ENCODE results near the gene ANKRD23.

The ANKRD23 gene

DNA sequence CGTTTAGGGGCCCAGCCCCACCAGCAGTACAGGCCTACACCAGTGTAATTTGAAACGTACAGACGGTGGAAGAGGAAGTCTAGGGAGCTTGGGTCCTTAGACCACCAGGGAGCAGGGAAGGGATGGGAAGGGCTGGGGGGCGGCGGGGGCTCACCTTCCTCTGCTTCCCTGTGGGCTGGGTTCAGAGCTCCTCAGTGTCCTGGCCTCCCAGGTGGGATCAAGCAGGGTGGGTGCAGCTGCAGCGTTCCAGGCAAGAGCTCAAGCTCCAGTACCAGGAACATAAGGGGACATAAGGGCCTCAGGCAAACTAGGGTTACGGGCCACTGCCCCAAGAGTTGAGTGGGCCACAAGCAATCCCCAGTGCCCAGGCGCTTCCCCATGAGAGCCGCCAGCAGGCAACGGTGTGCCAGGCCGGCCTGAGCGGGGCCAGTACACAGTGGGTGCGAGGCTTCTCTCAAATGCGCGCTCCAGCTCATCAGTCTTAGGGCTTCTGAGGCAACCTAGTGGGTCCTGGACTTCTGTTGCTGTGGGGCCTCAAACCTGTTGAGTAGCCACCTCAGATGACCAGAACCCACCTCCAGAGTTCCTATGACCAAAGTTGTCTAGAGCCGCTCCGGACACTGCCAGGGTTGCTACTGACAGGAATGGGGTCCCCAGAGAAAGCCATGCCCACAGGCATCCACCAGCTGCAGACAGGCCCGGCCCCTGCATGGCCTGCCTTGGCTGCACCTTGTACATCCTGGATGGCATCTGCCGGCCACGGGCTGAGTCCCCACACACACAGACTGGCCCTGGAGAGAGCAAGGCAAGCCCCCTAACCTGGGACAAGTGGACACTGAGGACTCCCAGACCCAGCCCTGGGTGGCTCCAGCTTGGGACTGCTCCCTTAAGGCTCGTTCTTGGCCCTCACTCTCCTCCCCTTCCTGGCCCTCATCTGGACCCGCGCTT, 5.2 kb downstream of the ANKRD23 start:
- DNase-seq (ENCODE audit: low read depth in 3 of 3), result no peak

DNA sequence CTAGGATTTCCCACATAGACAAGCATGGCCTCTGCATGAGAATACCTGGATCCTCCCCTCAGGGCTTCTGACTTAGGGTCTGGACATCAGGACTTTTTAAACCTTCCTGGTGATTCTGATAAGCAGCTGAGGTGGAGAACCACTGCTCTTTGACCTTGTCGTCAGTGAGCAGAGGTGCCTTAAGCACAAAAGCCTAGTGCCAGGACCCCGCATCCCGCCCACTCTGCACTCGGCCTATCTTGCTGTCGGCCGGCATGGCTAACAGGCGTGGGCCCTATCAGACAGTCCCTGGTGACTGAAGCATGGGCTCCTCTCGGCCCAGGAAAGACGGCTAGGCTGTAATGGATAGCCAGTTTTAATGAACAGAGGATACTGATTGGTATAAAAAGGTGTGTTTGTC, 6.2 kb downstream of the ANKRD23 start:
- no peak for DNase-seq (ENCODE audit: low read depth in 3 of 3)

DNA sequence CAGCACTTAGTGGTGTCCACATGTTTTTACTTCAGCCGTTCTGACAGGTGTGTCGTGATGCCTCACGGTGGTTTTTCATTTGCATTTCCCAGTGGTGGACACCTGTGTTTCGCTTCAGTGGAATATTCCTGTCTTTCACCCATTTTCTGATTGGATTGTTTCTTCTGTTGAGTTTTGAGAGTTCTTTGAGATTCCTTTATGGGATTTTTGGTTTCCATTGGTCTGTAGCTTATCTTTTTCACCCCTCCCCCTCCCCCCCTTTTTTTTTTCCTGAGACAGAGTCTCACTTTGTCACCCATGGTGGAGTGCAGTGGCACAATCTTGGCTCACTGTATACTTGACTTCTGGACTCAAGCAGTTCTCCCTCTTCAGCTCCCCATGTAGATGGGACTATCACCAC, 8.0 kb downstream of the ANKRD23 start:
- DNase-seq (ENCODE audit: low read depth in 3 of 3), result no peak

DNA sequence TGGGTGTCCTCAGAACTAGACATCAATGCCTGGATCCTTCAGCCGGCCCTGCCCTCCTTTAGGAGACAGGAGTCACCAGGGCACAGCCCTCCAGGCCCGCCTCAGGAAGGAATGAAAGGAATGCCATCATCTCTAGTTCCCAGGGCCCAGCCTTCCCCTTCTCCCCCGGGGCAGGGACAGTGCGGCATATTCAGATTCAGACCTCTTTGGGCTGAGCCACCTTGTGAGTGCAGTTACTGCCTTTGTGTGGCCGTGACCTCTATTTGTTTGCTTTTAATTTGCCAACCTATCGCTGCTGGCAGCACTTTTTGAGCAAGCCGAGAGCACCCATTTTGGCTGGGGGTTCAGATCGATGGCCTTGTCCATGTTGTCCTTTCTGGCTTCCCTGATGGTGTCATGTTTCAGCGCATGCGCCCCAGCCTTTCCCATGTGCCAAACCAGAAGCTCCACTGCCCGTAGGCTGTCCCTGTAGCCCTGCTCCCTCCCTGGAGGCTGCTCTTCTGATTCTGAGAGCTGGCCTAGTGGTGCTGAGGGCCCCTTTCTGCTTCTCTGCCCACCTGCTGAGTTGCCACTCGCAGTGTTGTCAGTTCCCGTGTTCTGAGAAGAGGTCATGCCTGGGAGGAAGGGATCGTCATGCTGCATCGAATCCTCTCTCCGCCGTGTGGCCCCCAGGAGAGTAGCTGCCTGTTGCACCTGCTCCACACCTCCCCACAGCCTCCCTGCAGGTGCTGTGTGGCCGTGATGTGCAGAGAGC, 10.9 kb downstream of the ANKRD23 start:
- no peak for DNase-seq (ENCODE audit: low read depth in 3 of 3)

DNA sequence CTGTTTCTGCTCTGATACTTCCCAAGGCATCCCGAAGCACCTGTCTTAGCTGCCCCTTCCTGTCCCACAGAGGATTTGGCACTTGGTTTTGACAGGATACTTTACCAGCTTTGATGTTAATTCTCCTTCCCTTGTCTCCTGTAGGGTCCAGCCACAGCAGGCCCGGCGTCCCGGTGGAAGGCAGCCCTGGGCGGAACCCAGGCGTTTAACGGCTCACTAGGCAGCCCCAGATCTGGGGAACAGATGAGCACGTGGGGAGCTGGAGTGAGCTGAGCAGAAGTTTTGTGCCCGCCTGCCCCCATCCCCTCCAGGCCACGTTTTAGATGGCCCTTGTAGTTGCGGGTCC, 11.4 kb downstream of the ANKRD23 start:
- no peak for DNase-seq (ENCODE audit: low read depth in 3 of 3)

DNA sequence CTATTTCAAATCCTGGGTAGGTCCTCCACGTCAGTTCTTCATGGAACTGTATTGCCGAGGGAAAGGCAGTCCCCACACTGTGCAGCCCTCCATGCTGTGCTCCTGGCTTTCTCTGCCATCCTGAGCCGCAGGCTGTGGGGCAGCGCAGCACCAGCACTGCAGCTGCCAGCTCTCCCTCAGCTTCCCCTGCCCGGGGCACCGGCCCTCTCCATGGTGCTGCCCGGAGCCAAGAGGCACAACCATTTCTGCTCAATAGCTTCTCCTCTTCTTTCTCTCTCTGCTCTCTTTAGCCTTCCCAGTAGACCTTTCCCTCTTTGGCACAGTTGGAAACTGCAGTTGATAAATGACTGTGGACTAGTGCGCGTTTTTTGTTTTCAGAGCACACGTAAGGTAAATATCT, 12.1 kb downstream of the ANKRD23 start:
- no peak for DNase-seq (ENCODE audit: low read depth in 3 of 3)

DNA sequence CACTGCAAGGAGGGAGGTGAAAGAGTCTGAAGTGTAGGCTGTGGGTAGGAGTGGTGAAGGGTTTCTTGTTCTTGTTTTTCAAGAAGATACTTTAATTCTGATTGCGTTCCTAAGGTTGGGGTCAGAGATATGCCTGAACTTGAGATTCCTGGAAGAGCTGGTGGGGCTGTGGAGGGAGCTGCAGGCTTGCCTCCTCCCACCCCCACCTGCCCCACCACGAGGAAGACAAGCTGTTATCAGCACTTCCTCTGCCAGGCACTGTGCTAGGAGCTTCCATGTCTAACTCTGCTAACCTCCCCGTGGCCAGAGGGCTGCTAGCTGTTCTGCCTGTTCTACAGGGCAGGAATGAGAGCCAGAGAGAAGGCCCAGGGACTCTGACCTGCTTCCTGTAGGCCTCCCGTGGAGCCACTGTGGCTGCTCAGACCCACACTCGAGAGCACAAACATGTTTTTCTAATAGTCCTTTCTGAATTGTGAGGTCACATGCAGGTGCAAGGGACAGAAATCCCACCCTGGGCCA, 13.7 kb downstream of the ANKRD23 start:
- DNase-seq (ENCODE audit: low read depth in 3 of 3), result no peak

DNA sequence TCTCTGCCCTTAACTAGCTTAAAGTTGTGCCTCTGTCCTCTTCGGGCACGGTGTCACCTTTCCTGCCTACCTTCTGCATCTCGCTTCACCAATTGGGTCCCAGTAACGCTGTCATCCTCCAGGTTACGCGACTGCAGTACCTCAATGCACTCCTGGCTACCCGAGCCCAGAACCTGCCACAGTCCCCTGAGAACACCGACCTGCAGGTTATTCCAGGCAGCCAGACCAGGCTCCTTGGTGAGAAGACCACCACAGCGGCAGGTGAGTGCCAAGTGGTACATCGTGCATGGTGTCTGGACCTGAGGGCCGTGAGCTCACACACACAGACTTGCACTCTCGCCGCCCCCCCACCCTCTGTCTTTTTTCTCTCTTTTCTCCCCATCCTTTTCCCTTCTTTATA, 14.9 kb downstream of the ANKRD23 start:
- DNase-seq (ENCODE audit: low read depth in 3 of 3), result no peak

DNA sequence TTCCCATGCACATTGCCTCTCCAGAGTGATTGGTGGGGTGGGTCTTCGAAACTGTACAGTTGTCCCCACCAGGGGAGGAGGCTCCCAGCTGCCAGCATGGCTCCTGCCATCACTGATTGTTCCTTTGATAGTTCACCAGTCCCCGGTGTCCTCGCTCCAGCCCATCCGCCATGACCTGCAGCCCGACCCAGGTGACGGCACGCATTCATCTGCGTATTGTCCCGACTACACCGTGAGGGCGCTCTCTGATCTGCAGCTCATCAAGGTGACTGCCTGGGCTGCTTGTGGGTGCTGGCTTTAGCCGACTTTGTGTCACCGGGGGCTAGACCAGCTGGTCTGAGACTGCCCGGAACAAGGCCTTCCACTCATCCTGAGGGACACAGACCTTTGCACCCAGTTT, 15.4 kb downstream of the ANKRD23 start:
- DNase-seq (ENCODE audit: low read depth in 3 of 3), result no peak

DNA sequence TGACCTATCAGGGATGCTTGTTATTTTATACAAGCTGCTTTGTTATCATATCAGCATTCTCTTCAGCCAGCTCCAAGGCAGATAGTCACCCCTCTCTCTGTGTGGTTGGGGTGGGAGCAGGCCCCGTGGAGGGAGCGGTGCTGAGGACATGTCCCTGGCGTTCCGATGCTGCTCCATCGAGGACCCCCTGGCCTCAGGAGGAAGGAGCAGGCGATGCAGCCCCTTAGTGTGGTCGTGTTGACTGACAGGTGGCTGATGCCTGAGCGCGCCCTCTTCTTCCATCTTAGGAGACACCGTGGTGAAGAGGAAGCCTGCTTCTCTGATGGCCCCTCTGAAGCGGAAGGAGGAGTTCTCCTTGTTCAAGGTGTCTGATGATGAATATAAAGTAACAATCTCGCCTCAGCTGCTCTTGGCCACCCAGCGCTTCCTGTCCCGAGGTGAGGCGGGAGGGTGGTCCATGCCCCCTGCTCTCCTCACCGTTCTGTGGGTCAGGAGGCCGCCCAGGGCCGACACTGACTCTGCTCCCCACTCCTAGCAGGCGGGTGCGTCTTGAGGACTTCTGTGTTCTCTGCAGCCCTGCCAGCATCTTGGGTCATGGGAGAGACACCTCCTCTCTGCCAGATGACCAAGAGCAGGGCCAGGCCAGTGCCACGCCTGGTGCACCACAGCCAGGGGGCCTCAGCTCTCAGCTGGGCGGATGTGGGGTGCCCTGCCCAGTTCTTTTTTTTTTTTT, 17.1 kb downstream of the ANKRD23 start:
- DNase-seq (ENCODE audit: low read depth in 3 of 3), result no peak

DNA sequence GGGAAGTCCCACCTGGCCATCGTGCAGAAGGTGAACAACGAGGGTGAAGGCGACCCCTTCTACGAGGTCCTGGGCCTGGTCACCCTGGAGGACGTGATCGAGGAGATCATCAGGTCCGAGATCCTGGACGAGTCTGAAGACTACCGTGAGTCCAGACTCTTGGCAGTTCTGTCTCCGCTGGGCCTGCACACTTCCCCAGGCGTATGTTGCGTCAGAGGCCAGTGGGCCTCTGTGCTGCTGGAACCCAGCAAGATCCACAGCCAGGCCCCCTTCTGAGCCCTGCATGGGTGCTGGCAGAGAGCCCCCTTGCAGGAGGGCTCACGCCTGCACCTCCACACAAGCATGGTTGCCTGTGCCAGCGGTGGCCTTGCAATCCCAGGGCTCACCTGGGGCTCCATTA, 18.8 kb downstream of the ANKRD23 start:
- no peak for DNase-seq (ENCODE audit: low read depth in 3 of 3)

DNA sequence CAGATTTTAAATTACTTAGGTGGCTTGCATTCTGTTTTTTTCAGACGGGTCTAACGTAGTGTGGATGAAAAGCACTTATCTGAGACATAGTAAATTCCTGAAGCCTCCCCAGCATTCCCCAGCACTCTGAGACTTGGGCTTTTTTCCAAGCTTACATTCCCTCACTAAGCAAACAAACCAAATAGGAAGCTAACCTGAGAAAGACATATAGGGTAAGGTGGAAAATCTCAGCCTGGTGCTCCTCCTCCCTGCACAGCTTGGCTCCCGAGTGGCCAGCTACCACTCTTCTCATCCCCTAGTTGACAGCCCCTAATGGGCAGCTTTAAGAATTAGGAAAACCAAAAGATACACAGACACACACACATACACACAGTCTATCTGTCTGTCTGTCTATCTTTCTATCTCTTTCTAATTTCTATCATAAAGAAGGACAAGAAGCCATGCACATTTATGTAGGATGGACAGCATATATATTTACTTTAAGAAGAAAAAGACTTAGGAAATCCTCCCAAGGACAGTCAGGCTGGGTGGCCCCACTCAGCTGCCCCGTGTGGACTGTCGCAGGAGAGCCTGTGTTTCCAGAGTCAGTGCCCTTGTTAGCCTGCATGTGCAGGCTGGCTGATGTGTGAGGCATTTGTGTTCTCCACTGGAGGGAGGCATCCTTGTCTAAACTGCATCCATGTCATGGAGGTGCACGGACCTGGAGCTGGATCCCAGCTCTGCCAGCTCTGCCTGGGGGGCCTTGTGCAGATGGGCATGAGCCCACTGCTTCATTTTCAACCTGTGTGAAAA, 19.5 kb downstream of the ANKRD23 start:
- DNase-seq (ENCODE audit: low read depth in 3 of 3), result no peak

DNA sequence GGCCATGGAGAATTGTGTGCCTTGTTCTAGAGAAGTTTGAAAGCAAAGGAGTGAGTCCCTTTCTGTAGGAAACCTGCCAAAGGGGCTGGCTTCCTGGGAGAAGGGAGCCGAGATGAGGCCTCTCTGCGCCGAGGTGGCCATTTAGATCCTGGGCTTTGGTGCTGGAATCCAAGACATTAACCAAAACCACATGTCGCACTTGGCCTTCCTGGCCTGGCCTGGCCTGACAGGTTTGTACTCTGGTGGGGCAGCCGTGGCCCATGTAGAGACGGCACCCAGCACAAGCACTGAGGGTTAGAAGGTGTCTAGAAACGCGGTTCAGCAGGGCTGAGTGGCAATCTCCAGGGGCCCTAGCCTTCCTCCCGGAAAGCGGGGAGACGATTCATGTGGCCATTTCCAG, 20.6 kb downstream of the ANKRD23 start:
- DNase-seq (ENCODE audit: low read depth in 3 of 3), result no peak

DNA sequence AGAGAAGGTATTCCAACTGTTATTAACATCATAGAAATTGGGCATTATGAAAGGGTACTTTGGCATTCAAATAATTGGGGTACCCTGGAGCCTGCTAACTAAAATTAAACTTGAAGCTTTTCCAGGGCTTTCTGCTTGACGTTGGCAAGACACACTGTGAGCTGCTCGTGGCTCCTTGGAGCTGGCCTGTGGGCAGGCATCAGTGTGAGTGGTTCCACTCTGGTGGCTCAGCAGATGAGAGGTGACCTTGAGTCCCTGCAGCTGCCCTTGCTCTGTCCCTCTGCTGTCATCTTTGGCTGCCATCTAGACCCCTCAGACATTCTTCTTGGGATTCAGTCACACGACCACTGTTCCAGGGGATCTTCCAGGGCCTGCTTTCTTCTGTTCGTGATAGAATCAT, 21.0 kb downstream of the ANKRD23 start:
- DNase-seq (ENCODE audit: low read depth in 3 of 3), result no peak

DNA sequence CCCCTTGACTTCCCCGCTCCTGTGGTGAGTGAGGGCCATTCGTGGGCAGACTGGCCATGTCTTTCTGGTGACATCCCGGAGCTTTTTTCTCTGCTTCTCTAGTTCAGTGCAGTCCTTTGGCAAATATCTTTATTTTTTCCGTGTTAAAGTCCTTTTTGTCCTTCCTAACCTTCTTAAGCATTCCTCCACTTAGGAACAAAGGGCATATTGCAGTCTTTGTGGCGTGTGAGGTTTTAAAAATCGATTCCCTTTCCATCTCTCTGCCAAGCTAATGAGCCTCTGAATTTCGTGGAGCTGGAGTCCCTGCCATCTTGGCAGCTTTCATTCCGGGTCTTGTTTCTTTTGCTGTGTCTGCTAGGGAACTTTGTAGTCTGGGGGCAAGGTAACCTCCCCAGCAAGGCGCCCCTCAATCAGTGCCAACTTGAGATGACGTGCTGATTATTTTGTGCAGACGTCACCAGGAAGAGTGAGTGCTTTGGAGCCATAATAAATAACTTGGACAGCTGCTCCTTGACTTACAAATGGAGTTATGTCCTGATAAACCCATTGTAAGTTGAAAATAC, 22.6 kb downstream of the ANKRD23 start:
- no peak for DNase-seq (ENCODE audit: low read depth in 3 of 3)

DNA sequence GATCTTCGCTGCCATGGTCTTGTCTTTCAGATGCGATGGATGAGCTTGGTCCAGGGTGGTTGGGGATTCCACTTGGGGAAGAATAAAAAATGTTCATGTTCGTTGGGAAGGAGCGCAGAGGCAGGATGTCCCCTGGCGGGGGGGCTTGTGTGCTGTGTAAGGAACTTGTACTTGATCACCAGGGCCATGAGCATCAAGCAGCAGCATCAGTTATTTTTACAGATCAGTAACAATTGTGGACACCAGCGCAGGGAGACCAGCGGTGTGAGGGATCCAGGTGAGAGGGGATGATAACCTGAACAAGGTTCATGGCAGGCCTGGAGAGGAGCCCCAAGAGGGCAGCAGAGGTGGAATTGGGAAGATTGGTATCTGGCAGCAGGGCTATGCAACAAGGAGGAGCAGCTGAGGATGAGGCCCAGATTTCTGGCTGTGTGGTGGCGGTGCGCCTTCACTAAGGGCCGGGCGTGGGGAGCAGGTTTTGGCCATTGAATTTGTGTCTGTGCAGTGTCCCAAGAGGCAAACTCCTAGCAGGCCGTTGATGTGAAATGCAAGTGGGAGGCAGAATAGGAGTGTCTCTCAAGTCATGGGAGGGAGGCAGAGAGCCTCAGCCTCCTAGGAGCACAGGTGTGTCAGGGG, 23.8 kb downstream of the ANKRD23 start:
- no peak for DNase-seq (ENCODE audit: low read depth in 3 of 3)

DNA sequence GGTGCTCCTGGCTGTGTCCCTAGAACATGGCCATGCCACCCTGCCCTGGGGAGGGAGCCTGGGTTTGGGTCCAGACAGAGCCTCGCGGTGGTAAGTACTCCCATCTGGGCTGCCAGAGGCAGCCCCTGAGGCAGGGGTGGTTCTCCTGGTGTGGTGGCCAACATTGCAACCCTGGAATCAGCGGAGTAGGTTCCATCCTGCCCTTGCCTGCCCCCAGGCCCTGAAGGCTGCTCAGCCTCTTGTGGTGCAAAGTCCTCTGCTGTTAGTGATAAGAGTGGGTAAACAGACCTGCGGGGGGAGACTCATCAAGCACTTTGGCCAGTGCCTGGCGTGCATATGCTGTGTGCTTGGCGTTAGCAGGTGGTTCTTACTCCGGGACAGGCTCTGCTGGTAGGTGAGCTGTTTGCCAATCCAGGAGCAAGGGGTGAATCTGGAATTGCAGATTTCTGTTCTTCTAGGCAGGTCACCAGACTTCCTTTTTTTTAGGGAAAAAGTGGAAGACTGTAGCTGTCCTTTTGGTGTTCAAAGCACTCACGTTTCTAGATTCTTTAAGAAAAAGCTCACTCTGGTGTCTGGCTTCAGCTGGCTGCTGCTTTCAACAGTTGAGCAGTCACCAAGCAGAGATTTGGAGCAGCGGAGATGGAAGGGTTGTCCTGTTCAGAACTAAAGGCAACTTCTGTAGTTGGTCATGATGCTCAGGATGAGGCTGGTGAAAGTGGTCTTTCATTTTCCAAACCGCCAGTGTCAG, 24.5 kb downstream of the ANKRD23 start:
- DNase-seq (ENCODE audit: low read depth in 3 of 3), result no peak

DNA sequence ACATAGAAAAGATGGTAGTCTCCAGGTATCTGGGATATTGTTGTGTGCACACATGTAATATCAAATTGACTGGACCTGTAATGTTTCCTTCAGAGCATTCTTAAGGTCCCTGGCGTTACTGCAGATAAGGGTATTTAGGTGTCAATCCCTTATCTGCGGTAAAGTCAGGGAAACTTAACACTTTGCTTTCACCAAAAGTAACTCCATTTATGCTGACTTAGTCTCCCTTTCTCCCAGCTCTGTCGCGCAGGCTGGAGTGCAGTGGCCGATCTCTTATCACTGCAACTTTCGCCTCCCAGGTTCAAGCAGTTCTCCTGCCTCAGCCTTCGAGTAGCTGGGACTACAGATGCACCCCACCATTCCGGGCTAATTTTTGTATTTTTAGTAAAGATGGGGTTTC, 25.9 kb downstream of the ANKRD23 start:
- no peak for DNase-seq (ENCODE audit: low read depth in 3 of 3)

DNA sequence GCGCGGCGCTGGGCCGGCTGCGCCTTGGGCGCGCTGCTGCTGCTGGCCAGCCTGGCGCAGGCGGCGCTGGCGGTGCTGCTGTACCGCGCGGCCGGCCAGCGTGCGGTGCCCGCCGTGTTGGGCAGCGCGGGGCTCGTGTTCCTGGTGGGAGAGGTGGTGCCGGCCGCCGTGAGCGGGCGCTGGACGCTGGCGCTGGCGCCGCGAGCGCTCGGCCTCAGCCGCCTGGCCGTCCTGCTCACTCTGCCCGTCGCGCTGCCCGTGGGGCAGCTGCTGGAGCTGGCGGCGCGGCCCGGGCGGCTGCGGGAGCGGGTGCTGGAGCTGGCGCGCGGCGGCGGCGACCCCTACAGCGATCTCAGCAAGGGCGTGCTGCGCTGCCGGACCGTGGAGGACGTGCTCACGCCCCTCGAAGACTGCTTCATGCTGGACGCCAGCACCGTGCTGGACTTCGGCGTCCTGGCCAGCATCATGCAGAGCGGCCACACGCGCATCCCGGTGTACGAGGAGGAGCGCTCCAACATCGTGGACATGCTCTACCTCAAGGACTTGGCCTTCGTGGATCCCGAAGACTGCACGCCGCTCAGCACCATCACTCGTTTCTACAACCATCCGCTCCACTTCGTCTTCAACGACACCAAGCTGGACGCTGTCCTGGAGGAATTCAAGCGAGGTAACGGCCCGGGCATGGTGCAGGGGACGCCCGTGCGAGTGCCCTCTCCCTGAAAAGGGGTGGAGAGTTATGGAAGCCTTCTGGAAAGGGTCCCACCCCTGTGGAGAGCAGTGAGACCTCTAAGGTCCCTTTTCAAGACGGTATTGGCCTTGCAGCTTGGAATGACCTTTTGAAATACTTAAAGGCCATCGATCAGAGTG, 26.8 kb downstream of the ANKRD23 start:
- no peak for DNase-seq (ENCODE audit: low read depth in 3 of 3)

Measured in stimulated activated CD4-positive, alpha-beta T cell treated with anti-CD3 and anti-CD28 coated beads, TNF-alpha, amount 100 ng/mL, for 4 hours (primary cell).